Prostate gland (tissue), 2 donors: ENCODE data around the gene HOXD11. TPM values are rescaled to one million over a fixed set of nuclear protein-coding genes. Genes with fewer than 3 reads are reported as not detected.

Experiments used
- DNase-seq: peaks from one replicate; pipeline ENCODE4 v3.0.0-alpha.2; 2019; ENCODE audit warnings: low spot score
- H3K27ac ChIP-seq, 2 donors: fragments of 200-600 bp; sonication (generic); 2 replicates each; pipeline ENCODE4 v1.5.1; 2017 to 2019
- H3K27me3 ChIP-seq: fragments of 200-600 bp; sonication (generic); replicated peaks from 2 replicates; pipeline ENCODE4 v1.5.1; 2019; ENCODE audit not compliant: insufficient read depth
- H3K36me3 ChIP-seq, 2 donors: fragments of 200-600 bp; sonication (generic); 1 replicate in 1 of 2; 2 replicates in 1 of 2; pipeline versions ENCODE4 v1.5.1 to v1.8.1; 2017 to 2019
- H3K4me1 ChIP-seq: fragments of 200-600 bp; sonication (generic); replicated peaks from 2 replicates; pipeline ENCODE4 v1.5.1; 2019
- H3K4me3 ChIP-seq, 2 donors: fragments of 200-600 bp; sonication (generic); 2 replicates each; pipeline ENCODE4 v1.5.1; 2017 to 2019
- H3K9me3 ChIP-seq: fragments of 200-600 bp; sonication (generic); 2 replicates; pipeline ENCODE4 v1.5.1; 2017
- POLR2A ChIP-seq: fragments of 450-650 bp; IDR thresholded peaks from one replicate; pipeline ENCODE4 v1.6.1; 2016; ENCODE audit warnings: antibody characterized with exemption, mild to moderate bottlenecking
- POLR2AphosphoS5 ChIP-seq: sonication (generic); formaldehyde crosslinking; IDR thresholded peaks from one replicate; pipeline ENCODE4 v1.6.1; 2017; ENCODE audit warnings: antibody characterized with exemption
- WGBS: methylation state at CpG from one replicate; pipeline ENCODE4 v1.1.5; 2018; 5-methylcytosine and 5-hydroxymethylcytosine counted together
- intact Hi-C: fragments of 100-400 bp; cut with DNase I; formaldehyde crosslinking; loops from one replicate; pipeline ENCODE4 v1.14.2; 2022
- total RNA-seq, 2 donors: library from RNA; depleted of rRNA; stranded (reverse); fragments of >200 nt; gene quantifications; one replicate each; pipeline ENCODE4 v1.1.0, GENCODE V29; 2016
- TF ChIP-seq, protein P1 (sequence below), 4 experiments: fragments of 200-600 bp in 2 of 4; fragments of 450-650 bp in 2 of 4; sonication (generic) in 2 of 4; IDR thresholded peaks; 1 replicate in 3 of 4; 2 replicates in 1 of 4; pipeline ENCODE4 v1.5.1; 2016 to 2019; ENCODE audit warnings: antibody characterized with exemption in 4 of 4, mild to moderate bottlenecking in 2 of 4, moderate library complexity in 2 of 4

The HOXD11 gene
- total RNA-seq, 2 donors from 2014 or later = 8.0 to 14.9 TPM

DNA sequence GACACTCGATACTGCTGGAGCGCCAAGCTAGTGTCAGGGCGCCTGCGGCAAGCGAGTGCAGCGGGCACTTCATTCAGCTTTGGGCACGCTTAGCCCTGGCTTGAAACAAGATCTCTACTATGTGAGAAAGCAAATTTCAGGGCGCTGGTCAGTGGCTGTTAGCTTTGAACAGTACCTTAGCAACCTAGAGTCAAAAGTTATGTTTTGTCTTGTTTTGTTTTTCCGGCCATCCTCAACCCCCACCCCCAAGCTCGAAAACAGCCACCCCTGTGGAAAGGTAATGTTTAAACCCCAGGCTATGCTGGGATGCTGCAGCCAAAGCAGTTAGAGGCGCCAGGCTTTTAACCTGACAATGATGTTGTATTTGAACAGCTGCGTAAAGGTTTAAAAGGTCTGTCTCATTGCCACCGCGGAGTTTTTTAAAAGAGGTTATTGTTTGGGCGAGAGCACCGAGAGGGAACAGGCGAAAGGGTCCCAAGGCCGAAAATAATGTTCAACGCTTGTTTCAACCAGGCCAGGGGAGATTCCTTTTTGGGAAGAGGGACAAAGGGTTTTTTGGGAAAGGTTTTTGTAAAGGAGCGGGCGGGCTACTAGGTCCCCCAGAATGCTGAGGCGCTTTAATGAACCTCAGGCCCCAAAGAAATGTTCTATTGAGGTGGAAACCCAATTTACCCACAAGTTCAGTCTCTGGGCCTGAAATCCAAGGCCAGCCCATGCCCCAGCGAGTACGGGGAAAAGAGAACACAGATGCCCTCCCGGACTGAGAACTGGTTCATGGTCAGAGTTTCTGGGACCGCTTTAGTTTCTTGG lies 7.2 kb downstream of the HOXD11 start:
- intact Hi-C loops = no loop called here
- WGBS = 48% methylated on average over 26 of the region's 26 CpGs
- Histone ChIP-seq H3K27ac (peak overlapping the region; percentile 42 to 56), H3K36me3 (no peaks in the 10 kb centered on the region), H3K4me3 (peak overlapping the region in 1 of 2 donors; percentile 10), H3K9me3 (no peaks in the 10 kb centered on the region), H3K27me3 (peaks cover 17% of the 10 kb centered on the region), H3K4me1 (no peaks in the 10 kb centered on the region)
- no peak for TF ChIP-seq POLR2AphosphoS5
- TF ChIP-seq POLR2A = no peak
- TF ChIP-seq, protein P1, sequence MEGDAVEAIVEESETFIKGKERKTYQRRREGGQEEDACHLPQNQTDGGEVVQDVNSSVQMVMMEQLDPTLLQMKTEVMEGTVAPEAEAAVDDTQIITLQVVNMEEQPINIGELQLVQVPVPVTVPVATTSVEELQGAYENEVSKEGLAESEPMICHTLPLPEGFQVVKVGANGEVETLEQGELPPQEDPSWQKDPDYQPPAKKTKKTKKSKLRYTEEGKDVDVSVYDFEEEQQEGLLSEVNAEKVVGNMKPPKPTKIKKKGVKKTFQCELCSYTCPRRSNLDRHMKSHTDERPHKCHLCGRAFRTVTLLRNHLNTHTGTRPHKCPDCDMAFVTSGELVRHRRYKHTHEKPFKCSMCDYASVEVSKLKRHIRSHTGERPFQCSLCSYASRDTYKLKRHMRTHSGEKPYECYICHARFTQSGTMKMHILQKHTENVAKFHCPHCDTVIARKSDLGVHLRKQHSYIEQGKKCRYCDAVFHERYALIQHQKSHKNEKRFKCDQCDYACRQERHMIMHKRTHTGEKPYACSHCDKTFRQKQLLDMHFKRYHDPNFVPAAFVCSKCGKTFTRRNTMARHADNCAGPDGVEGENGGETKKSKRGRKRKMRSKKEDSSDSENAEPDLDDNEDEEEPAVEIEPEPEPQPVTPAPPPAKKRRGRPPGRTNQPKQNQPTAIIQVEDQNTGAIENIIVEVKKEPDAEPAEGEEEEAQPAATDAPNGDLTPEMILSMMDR (IDR thresholded peaks at IDR 0.05) = no peak
- no peak for DNase-seq

DNA sequence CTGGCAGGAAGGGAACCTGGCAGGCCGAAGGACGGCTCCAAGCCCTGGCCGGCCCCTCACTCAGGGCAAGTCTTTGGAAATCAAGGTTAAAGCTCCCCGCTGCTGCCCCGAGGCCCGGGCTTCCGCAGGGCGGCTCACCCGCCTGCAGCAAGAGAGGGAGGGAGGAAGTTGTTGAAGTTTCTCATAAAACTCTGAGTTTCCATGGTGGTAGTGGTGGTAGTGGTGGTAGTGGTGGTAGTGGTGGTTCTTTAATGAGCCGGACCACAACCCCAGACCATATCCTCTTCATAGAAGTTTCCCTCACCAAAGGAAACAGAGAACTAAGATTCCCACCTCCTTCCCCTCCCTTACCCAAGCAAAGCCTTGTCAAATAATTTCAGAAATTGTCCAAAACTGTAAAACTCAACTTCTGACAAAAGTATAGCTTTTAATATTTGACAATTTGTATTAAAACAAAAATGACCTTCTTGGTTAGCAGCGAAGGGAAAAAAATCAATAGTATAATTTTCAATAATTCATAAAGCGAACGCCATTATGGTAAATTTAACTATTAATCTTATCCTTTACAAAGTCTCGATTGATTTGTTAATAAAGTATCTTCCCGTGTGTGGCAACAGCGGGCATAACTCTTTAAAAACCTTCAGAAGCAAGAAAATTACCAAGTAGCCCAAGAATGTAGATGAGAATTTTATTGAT lies 8.0 kb downstream of the HOXD11 start:
- H3K9me3 ChIP-seq = no peaks in the 10 kb centered on the region
- H3K27ac ChIP-seq = peak overlapping the region; percentile 42 to 56
- no peaks in the 10 kb centered on the region for H3K36me3 ChIP-seq
- 60% methylated on average over 16 of the region's 16 CpGs for WGBS
- intact Hi-C loops = no loop called here
- TF ChIP-seq POLR2A (no peak), POLR2AphosphoS5 (no peak)
- TF ChIP-seq, protein P1 (IDR thresholded peaks at IDR 0.05) = no peak
- peaks cover 12% of the 10 kb centered on the region for H3K27me3 ChIP-seq
- DNase-seq = no peak
- H3K4me3 ChIP-seq = no peak overlapping the region
- H3K4me1 ChIP-seq = no peaks in the 10 kb centered on the region

DNA sequence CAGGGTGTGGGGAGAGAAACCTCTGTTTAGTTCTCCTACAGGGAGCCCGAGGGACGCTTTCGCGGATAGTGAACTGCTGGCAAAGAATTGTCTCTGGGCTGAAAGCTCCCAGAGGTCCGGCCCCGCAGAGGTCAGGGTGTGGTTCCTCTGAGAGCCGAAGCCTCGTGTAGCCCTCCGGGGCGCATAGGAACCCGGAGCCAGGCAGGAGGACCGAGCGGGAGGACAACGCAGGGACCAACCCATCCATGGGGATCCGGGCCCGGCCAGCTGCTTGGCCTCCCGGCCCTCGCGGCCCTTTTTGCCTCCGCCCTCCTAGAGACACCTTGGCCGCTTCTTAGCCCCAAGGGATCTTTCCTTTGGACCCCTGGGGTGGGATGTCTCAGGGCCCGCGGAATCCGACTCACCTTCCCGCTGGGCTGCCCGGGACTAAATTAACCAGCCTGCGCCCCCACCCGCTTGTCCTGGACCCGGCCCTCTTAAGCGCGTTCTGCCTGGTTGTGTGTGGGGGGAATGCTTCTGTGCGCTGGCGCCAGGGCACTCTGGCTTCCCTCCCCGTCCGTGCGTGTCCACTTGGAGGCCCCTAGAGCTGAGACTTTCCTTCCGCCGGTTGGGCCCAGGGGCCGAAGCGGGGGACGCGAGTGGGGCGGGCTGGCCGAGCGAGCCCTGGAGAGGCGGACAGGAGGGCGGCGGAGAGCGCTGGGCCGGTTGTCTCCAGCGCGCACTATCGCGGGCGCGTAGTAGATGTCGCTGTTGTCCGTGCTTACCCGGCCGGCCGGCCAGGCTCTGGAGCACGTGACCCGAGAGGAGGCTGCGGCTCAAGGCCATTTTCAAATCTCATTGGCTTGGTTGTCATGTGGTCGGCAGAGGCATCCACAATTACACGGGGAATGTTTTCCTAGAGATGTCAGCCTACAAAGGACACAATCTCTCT lies 9.1 kb downstream of the HOXD11 start, which contains the start of gene HOXD10:
TSS of gene HOXD10 (plus strand) at position 896 of the 931 bp plus-strand sequence. CDS start 56 bp downstream, outside the sequence.
- WGBS = 31% methylated on average over 66 of the region's 66 CpGs
- H3K36me3 ChIP-seq = no peaks in the 10 kb centered on the region
- TF ChIP-seq POLR2A (peak; percentile 45), POLR2AphosphoS5 (peak; percentile 81)
- TF ChIP-seq, protein P1 (IDR thresholded peaks at IDR 0.05) = peak in 2 of 4 experiments; percentile 47 to 56
- peak within 1 kb of the TSS; percentile 47 to 60 for H3K27ac ChIP-seq
- H3K9me3 ChIP-seq = no peaks in the 10 kb centered on the region
- H3K4me3 ChIP-seq = peak within 1 kb of the TSS in 1 of 2 donors; percentile 13
- no peaks in the 10 kb centered on the region for H3K4me1 ChIP-seq
- peaks cover 12% of the 10 kb centered on the region for H3K27me3 ChIP-seq
- intact Hi-C loops = no loop called here
- peak; percentile 66 for DNase-seq

DNA sequence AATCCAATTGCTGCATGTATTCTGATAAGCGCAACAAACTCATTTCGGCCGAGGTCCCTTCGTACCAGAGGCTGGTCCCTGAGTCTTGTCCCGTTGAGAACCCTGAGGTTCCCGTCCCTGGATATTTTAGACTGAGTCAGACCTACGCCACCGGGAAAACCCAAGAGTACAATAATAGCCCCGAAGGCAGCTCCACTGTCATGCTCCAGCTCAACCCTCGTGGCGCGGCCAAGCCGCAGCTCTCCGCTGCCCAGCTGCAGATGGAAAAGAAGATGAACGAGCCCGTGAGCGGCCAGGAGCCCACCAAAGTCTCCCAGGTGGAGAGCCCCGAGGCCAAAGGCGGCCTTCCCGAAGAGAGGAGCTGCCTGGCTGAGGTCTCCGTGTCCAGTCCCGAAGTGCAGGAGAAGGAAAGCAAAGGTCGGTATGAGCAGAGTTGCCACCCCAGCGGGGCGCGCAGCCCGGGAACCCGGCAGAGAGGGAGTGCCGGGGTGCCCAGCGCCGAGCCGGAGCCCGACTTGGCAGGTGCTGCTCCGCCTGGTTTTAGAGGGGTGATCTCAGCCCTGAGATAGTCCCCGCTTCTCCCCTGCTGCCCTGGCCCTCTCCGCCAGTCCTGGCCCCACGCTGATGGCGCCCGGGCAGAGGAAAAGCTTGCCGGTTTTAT lies 10.2 kb downstream of the HOXD11 start:
- WGBS = 53% methylated on average over 39 of the region's 40 CpGs
- Histone ChIP-seq H3K27ac (peak overlapping the region in 1 of 2 donors; percentile 47), H3K27me3 (peaks cover 10% of the 10 kb centered on the region), H3K9me3 (no peaks in the 10 kb centered on the region), H3K4me3 (no peak overlapping the region), H3K4me1 (no peaks in the 10 kb centered on the region), H3K36me3 (no peaks in the 10 kb centered on the region)
- DNase-seq = no peak
- intact Hi-C loops = no loop called here
- TF ChIP-seq POLR2AphosphoS5 = no peak
- TF ChIP-seq, protein P1 (IDR thresholded peaks at IDR 0.05) = no peak
- TF ChIP-seq POLR2A = no peak
